WTC11 (cell line): ENCODE data around the gene RAC3. TPM values are rescaled to one million over a fixed set of nuclear protein-coding genes. Genes with fewer than 3 reads are reported as not detected.

ENCODE experiments used
- ATAC-seq: fragments of 200-7000 bp; cut with Tn5 transposase; 2 replicates; pipeline ENCODE4 v1.10.0; 2021; ENCODE audit warnings: mild to moderate bottlenecking, moderate library complexity
- CTCF ChIA-PET: fragments of 300-600 bp; sonication (Branson Sonifier 250); formaldehyde crosslinking; loops from one replicate; lab custom pipeline; 2021; ENCODE audit warnings: antibody characterized with exemption; lab: Charles Lee
- POLR2A ChIA-PET: fragments of 350-600 bp; sonication (Branson Sonifier 250); formaldehyde crosslinking; loops from one replicate; lab custom pipeline; 2021; ENCODE audit warnings: antibody characterized with exemption; lab: Charles Lee
- DNase-seq: peaks from one replicate; pipeline ENCODE4 v3.0.0; 2021; ENCODE audit warnings: low spot score
- H3K27ac Mint-ChIP-seq: 2 replicates; pipeline ENCODE4 v1.8.0; 2021; ENCODE audit warnings: mixed read lengths
- H3K27me3 Mint-ChIP-seq: 2 replicates; pipeline ENCODE4 v1.8.0; 2021; ENCODE audit warnings: low read depth, mild to moderate bottlenecking, moderate library complexity, mixed read lengths
- H3K36me3 Mint-ChIP-seq: 2 replicates; pipeline ENCODE4 v1.8.0; 2021; ENCODE audit warnings: mixed read lengths
- H3K4me1 Mint-ChIP-seq: 2 replicates; pipeline ENCODE4 v1.8.0; 2022; ENCODE audit warnings: mixed read lengths
- H3K4me3 Mint-ChIP-seq: 2 replicates; pipeline ENCODE4 v1.8.0; 2021; ENCODE audit warnings: mild to moderate bottlenecking, moderate library complexity, mixed read lengths
- H3K9me3 Mint-ChIP-seq: 2 replicates; pipeline ENCODE4 v1.8.0; 2021; ENCODE audit warnings: mixed read lengths
- ATF1 ChIP-seq: sonication (generic); formaldehyde crosslinking; IDR thresholded peaks from 2 replicates; pipeline ENCODE4 v1.8.1; 2023; ENCODE audit warnings: mild to moderate bottlenecking, moderate library complexity, missing genetic modification reagents
- ESRRA ChIP-seq: sonication (generic); formaldehyde crosslinking; IDR thresholded peaks from 2 replicates; pipeline ENCODE4 v1.8.1; 2022; ENCODE audit warnings: mild to moderate bottlenecking, missing genetic modification reagents, borderline replicate concordance
- FOXJ3 ChIP-seq: sonication (generic); formaldehyde crosslinking; IDR thresholded peaks from 2 replicates; pipeline ENCODE4 v1.9.0; 2021; ENCODE audit warnings: missing genetic modification reagents, mild to moderate bottlenecking, borderline replicate concordance
- FOXP4 ChIP-seq: sonication (generic); formaldehyde crosslinking; IDR thresholded peaks from 2 replicates; pipeline ENCODE4 v1.8.0; 2022; ENCODE audit warnings: mild to moderate bottlenecking, missing genetic modification reagents
- GTF2I ChIP-seq: fragments of 250-450 bp; sonication (Bioruptor Pico); conservative IDR thresholded peaks from 2 replicates; pipeline ENCODE4 v1.4.0; 2021; ENCODE audit warnings: mild to moderate bottlenecking
- JUN ChIP-seq: sonication (generic); formaldehyde crosslinking; IDR thresholded peaks from 2 replicates; pipeline ENCODE4 v1.8.0; 2023; ENCODE audit warnings: mild to moderate bottlenecking, missing genetic modification reagents
- MXD4 ChIP-seq: fragments of 250-450 bp; sonication (Bioruptor Pico); IDR thresholded peaks from 2 replicates; pipeline ENCODE4 v1.8.0; 2021; ENCODE audit warnings: mild to moderate bottlenecking, moderate library complexity, borderline replicate concordance
- NFYB ChIP-seq: sonication (generic); formaldehyde crosslinking; conservative IDR thresholded peaks from 2 replicates; pipeline ENCODE4 v1.8.0; 2022; ENCODE audit warnings: low read depth, missing genetic modification reagents
- NR3C1 ChIP-seq: sonication (generic); formaldehyde crosslinking; conservative IDR thresholded peaks from 2 replicates; pipeline ENCODE4 v1.8.1; 2023; ENCODE audit warnings: low read depth, mild to moderate bottlenecking, missing genetic modification reagents
- SOX15 ChIP-seq: fragments of 250-450 bp; sonication (Bioruptor Pico); IDR thresholded peaks from 2 replicates; pipeline ENCODE4 v1.9.0; 2021; ENCODE audit warnings: mild to moderate bottlenecking
- TP53 ChIP-seq: sonication (generic); formaldehyde crosslinking; IDR thresholded peaks from 2 replicates; pipeline ENCODE4 v1.8.1; 2023; ENCODE audit warnings: mild to moderate bottlenecking, missing genetic modification reagents
- ZBTB21 ChIP-seq: sonication (generic); formaldehyde crosslinking; IDR thresholded peaks from 2 replicates; pipeline ENCODE4 v1.8.1; 2023; ENCODE audit warnings: mild to moderate bottlenecking, missing genetic modification reagents, borderline replicate concordance
- ZNF263 ChIP-seq: sonication (generic); formaldehyde crosslinking; IDR thresholded peaks from 2 replicates; pipeline ENCODE4 v1.8.1; 2022; ENCODE audit warnings: low read depth, mild to moderate bottlenecking, moderate library complexity, missing genetic modification reagents
- ZNF317 ChIP-seq: sonication (generic); formaldehyde crosslinking; IDR thresholded peaks from 2 replicates; pipeline ENCODE4 v1.8.1; 2023; ENCODE audit warnings: low read depth, mild to moderate bottlenecking, moderate library complexity, missing genetic modification reagents, borderline replicate concordance
- ZNF425 ChIP-seq: fragments of 250-450 bp; sonication (Bioruptor Pico); conservative IDR thresholded peaks from 2 replicates; pipeline ENCODE4 v1.9.0; 2021; ENCODE audit warnings: mild to moderate bottlenecking
- ZNF671 ChIP-seq: fragments of 250-450 bp; sonication (Bioruptor Pico); IDR thresholded peaks from 2 replicates; pipeline ENCODE4 v1.8.0; 2021; ENCODE audit warnings: mild to moderate bottlenecking
- total RNA-seq: library from RNA; stranded (reverse); gene quantifications from 3 replicates; pipeline ENCODE4 v1.2.3, GENCODE V29; 2021
- TF ChIP-seq, protein P1 (sequence below): sonication (generic); formaldehyde crosslinking; IDR thresholded peaks from 2 replicates; pipeline ENCODE4 v1.8.1; 2022; ENCODE audit warnings: low read depth, missing genetic modification reagents, borderline replicate concordance
- TF ChIP-seq, protein P2 (sequence below): sonication (generic); formaldehyde crosslinking; IDR thresholded peaks from 2 replicates; pipeline ENCODE4 v1.8.1; 2023; ENCODE audit warnings: mild to moderate bottlenecking, missing genetic modification reagents, borderline replicate concordance
- TF ChIP-seq, protein P3 (sequence below): sonication (generic); formaldehyde crosslinking; IDR thresholded peaks from 2 replicates; pipeline ENCODE4 v1.8.1; 2023; ENCODE audit warnings: mild to moderate bottlenecking, moderate library complexity, missing genetic modification reagents
- TF ChIP-seq, protein P4 (sequence below): sonication (generic); formaldehyde crosslinking; IDR thresholded peaks from 2 replicates; pipeline ENCODE4 v1.8.1; 2022; ENCODE audit warnings: low read depth, mild to moderate bottlenecking, moderate library complexity, missing genetic modification reagents, borderline replicate concordance

RAC3 gene
- total RNA-seq, 1 experiment from 2014 or later = 163 TPM

- no peak for TF ChIP-seq ZNF425 (CRISPR knock-in tag)
- TF ChIP-seq, protein P1, sequence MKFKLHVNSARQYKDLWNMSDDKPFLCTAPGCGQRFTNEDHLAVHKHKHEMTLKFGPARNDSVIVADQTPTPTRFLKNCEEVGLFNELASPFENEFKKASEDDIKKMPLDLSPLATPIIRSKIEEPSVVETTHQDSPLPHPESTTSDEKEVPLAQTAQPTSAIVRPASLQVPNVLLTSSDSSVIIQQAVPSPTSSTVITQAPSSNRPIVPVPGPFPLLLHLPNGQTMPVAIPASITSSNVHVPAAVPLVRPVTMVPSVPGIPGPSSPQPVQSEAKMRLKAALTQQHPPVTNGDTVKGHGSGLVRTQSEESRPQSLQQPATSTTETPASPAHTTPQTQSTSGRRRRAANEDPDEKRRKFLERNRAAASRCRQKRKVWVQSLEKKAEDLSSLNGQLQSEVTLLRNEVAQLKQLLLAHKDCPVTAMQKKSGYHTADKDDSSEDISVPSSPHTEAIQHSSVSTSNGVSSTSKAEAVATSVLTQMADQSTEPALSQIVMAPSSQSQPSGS = no peak
- TF ChIP-seq FOXJ3 (CRISPR knock-in tag) = no peak
Observed at GRCh38 chr17:82047914-82048570, 16.6 kb downstream of the RAC3 start (continued).

- ChIA-PET POLR2A (no interaction called here), CTCF (interaction anchor here (1.2 to 1.3 kb wide), 2 partner anchors 11 to 18 kb away, joined by 3 to 8 read pairs; partner anchors contain the start of gene DCXR)
- Mint-ChIP-seq H3K36me3 (peaks cover 10% of the 10 kb centered on the region), H3K9me3 (no peaks in the 10 kb centered on the region), H3K27me3 (no peaks in the 10 kb centered on the region), H3K27ac (no peak overlapping the region), H3K4me3 (peak overlapping the region; percentile 35; the same call in 1 of the 2 replicates), H3K4me1 (peaks cover 6% of the 10 kb centered on the region)
- TF ChIP-seq ESRRA (CRISPR knock-in tag) (no peak), TP53 (CRISPR knock-in tag) (no peak), SOX15 (CRISPR knock-in tag) (no peak), JUN (CRISPR knock-in tag) (no peak), ATF1 (no peak), MXD4 (CRISPR knock-in tag) (no peak), NR3C1 (CRISPR knock-in tag) (no peak), NFYB (CRISPR knock-in tag) (no peak)
- TF ChIP-seq, protein P2, sequence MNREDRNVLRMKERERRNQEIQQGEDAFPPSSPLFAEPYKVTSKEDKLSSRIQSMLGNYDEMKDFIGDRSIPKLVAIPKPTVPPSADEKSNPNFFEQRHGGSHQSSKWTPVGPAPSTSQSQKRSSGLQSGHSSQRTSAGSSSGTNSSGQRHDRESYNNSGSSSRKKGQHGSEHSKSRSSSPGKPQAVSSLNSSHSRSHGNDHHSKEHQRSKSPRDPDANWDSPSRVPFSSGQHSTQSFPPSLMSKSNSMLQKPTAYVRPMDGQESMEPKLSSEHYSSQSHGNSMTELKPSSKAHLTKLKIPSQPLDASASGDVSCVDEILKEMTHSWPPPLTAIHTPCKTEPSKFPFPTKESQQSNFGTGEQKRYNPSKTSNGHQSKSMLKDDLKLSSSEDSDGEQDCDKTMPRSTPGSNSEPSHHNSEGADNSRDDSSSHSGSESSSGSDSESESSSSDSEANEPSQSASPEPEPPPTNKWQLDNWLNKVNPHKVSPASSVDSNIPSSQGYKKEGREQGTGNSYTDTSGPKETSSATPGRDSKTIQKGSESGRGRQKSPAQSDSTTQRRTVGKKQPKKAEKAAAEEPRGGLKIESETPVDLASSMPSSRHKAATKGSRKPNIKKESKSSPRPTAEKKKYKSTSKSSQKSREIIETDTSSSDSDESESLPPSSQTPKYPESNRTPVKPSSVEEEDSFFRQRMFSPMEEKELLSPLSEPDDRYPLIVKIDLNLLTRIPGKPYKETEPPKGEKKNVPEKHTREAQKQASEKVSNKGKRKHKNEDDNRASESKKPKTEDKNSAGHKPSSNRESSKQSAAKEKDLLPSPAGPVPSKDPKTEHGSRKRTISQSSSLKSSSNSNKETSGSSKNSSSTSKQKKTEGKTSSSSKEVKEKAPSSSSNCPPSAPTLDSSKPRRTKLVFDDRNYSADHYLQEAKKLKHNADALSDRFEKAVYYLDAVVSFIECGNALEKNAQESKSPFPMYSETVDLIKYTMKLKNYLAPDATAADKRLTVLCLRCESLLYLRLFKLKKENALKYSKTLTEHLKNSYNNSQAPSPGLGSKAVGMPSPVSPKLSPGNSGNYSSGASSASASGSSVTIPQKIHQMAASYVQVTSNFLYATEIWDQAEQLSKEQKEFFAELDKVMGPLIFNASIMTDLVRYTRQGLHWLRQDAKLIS (CRISPR knock-in tag) = no peak
- ATAC-seq (no peak), DNase-seq (no peak)
Observed at GRCh38 chr17:82048571-82048971, 17.1 kb downstream of the RAC3 start.

DNA sequence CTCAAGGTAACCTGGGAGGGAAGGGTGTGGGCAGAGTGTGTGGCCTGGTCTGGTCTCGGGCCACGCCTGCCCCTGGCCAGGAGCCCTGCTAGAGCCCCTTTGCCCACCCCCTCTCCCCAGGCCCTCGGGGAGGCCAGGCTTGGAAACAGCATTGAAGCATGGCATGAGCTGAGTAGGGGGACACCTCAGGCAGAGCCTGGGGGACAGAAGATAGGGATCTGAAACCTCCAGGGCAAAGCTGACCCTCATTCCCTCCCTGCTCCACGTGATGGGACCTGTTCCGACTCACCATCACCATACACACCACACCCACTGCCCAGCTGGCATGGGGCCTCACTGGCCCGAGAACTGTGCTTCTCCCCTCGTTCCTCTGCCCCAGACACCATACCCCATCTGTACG is 17.6 kb downstream of the RAC3 start:
- H3K36me3 Mint-ChIP-seq = peaks cover 10% of the 10 kb centered on the region
- ATAC-seq (no peak), DNase-seq (no peak)
- no peak overlapping the region for H3K27ac Mint-ChIP-seq
- POLR2A ChIA-PET = no interaction called here
- no peaks in the 10 kb centered on the region for H3K27me3 Mint-ChIP-seq
- H3K4me3 Mint-ChIP-seq = no peak overlapping the region
- no peaks in the 10 kb centered on the region for H3K9me3 Mint-ChIP-seq
- CTCF ChIA-PET = no interaction called here
- TF ChIP-seq ZBTB21 (CRISPR knock-in tag) (no peak), ZNF671 (CRISPR knock-in tag) (no peak), ZNF317 (CRISPR knock-in tag) (no peak), GTF2I (no peak), ZNF263 (no peak), FOXP4 (CRISPR knock-in tag) (no peak)
- TF ChIP-seq, protein P3, sequence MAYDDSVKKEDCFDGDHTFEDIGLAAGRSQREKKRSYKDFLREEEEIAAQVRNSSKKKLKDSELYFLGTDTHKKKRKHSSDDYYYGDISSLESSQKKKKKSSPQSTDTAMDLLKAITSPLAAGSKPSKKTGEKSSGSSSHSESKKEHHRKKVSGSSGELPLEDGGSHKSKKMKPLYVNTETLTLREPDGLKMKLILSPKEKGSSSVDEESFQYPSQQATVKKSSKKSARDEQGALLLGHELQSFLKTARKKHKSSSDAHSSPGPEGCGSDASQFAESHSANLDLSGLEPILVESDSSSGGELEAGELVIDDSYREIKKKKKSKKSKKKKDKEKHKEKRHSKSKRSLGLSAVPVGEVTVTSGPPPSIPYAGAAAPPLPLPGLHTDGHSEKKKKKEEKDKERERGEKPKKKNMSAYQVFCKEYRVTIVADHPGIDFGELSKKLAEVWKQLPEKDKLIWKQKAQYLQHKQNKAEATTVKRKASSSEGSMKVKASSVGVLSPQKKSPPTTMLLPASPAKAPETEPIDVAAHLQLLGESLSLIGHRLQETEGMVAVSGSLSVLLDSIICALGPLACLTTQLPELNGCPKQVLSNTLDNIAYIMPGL (CRISPR knock-in tag) = no peak
- TF ChIP-seq, protein P4, sequence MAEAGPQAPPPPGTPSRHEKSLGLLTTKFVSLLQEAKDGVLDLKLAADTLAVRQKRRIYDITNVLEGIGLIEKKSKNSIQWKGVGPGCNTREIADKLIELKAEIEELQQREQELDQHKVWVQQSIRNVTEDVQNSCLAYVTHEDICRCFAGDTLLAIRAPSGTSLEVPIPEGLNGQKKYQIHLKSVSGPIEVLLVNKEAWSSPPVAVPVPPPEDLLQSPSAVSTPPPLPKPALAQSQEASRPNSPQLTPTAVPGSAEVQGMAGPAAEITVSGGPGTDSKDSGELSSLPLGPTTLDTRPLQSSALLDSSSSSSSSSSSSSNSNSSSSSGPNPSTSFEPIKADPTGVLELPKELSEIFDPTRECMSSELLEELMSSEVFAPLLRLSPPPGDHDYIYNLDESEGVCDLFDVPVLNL = no peak
- TF ChIP-seq, all 79 proteins: peak for 0
- peaks cover 4% of the 10 kb centered on the region for H3K4me1 Mint-ChIP-seq
